GM18520 (cell line): Measurements from ENCODE around the gene COMMD10.
"Not testable (repeated sequence)": the region's sequence is repeated elsewhere in the genome, so short reads cannot be mapped to it uniquely, and the experiment has no call there.

Experiments used
- ATAC-seq: cut with Tn5 transposase; IDR thresholded peaks from one replicate; pipeline ENCODE4 v1.9.1; 2021; ENCODE audit not compliant: unreplicated experiment

The COMMD10 gene

DNA sequence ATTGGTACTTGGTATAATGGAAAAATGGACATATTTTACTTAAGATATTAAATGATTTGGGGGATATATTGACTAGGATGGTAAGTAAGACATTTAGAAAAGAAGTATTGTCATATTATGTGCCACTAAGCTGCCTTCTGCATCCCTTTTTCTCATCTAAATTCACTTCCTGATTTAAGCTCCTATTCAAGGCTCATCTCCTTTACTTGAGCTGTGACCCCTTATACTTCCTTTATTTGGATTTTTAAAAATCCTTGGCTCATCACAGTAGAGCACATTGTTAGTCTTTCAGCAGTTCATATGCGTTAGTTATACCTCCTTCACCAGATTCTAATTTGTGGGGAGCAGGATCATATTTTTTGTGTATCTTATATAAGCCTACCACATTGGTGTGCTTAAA lies 6.6 kb downstream of the COMMD10 start:
- no peak for ATAC-seq

DNA sequence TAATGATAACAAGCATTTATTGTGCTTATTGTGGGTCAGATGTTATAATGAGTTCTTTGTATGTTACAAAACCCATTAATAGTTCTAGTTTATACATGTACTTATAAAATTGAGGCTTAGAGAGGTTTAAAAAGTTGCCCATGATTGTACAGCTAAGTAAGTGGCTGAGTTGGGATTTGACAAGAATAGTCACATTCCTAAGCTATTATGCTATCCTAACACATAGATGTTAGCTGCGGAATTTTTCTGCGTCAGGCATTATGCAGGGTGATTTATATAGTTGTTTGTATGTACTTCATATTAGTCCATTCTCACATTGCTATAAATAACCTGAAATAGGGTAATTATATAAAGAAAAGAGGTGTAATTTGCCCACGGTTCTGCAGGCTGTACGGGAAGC lies 12.5 kb downstream of the COMMD10 start:
- no peak for ATAC-seq

DNA sequence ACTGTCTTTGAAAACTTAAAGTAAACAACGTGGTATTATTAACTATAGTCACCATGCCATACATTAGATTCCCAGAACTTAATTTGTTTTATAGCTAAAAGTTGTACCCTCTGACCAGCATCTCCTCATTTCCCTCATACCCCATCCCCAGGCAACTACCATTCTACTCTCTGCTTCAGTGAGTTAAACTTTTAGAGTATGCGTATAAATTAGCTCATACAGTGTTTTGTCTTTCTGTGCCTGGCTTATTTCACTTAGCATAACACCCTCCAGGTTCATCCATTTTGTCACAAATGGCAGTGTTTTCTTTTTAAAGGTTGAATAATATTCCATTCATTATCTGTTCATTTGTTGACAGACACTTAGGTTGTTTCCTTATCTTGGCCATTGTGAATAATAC lies 14.2 kb downstream of the COMMD10 start:
- no peak for ATAC-seq

DNA sequence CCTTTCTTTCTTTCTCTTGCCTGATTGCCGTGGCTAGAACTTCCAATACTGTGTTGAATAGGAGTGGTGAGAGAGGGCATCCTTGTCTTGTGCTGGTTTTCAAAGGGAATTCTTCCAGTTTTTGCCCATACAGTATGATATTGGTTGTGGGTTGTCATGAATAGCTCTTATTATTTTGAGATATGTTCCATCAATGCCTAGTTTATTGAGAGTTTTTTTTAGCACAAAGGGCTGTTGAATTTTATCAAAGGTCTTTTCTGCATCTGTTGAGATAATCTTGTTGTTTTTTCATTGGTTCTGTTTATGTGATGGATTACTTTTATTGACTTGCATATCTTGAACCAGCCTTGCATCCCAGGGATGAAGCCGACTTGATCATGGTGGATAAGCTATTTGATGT lies 20.1 kb downstream of the COMMD10 start:
- not testable (repeated sequence) for ATAC-seq

DNA sequence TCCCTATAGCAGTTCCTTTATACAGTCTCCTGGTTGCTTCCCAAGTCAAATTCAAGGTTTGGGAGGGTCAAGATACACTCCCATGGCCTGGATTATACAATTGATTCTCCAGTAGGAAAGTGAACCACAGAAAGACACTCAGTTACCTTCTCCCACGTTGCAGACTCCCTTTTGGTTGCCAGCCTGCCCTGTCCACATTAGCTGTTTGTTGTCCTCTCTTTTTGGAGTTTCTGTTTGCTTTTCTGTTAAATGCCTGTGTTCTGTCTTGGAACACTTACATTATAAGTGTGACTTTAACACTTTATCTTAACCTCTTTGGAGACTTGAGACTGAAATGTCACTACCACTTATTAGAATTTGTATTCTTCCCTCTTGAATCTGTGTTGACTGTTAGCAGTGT lies 30.3 kb downstream of the COMMD10 start:
- ATAC-seq: no peak

DNA sequence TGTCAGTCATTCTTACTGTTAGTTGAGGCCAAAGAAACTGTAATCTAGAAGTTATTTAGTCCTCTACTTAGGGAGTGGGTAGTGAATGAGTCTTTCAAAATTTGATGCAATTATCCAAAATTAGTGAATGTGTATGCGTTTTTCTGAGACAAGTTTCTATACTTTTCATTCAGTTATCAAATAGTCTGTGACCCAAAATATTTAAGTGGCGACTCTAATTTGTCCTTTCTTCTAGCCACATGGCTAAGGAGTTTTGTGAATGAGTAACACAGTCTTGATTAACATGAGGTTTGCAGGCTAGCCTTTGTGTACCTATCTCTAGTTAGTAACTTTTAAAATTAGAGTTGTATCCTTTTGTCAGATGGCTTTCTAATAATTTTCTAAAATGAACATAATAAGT lies 45.6 kb downstream of the COMMD10 start:
- ATAC-seq: no peak

DNA sequence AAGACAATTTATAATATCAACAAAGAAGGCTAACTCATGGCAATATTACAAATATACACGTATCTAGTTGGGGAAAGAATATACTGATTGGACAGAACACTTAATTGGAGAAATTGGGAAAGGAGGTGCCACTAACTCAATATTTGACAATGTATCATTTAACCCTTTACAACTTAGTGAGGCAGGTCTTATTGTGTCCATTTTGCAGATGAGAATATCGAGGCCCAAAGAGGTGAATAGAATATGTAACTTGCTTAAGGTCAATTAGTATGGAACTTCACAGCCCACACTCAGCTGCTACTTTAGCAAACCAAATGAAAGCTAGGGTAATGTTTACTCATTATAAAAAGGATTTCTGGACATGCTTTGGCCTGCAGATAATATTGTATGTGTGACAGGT lies 46.2 kb downstream of the COMMD10 start:
- no peak for ATAC-seq

DNA sequence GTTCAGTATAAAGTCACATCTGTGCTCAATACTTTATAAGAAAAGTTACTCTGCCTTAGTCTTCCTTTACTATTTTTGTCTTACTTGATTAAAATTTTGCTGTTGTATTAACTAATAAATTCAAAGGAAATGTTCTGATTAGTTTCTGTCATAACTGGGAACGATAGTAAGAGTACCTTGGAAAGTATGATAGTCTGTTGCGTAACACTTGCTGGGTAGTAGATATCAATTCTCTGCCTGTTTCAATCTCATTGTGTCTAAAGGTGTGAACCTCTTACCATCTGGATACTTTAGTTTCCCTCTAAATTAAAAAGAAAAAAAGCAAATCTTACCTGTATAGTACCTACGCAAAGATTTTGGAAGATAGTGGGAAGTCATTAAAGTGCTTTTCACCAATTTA lies 48.5 kb downstream of the COMMD10 start:
- no peak for ATAC-seq

DNA sequence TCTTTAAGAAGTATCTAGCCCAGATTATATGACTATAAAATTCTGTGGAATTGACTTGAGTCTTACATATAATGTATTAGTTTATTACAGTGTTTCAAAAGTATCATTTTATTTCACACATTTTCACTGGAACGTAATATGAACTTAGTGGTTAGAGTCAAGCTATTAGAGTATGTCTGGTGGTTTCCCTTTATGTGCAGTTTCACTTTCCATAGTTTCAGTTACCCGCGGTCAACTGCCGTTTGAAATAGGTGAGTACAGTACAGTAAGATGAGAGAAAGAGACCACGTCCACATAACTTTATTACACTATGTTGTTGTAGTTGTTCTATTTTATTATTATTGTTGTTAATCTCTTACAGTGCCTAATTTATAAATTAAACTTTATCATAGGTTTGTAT lies 50.5 kb downstream of the COMMD10 start:
- peak; percentile 97 for ATAC-seq

DNA sequence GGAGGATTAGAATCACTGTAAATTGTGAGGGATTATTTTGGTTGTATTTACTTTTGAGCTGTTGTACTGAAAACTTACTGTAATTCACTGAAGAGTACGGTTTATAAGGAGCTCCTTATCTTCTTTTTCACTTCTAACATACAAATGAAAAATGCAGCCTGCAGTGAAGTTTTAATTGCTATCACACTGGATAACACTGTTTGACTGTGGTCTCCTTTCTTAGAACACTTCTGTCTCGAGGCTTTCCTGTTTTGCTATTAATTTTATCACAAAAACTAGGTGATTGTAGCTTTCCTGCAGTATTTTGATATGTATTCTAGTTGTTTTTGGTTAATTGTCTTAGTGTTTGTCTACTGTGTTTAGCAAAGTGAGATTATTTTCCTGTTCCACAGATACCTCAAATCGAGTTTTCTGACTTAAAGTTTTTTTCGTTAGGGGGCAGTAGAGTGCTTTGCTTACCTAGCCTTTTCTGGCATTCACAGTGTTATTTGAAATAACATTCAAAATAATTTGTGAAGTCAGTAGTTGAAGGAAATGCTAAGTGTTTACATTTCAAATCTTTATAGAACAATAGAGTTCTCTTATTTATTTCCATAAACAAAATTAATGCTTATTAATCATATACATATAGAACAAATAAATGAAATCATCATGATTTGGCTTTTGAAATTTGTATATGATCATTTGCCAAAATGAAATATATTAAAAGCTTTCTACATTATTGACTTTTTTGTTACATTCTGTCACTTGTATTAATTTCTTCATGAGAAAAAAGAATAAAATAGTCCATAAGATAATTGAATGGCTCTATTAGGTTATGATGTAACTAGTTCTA lies 52.9 kb downstream of the COMMD10 start:
- no peak for ATAC-seq

DNA sequence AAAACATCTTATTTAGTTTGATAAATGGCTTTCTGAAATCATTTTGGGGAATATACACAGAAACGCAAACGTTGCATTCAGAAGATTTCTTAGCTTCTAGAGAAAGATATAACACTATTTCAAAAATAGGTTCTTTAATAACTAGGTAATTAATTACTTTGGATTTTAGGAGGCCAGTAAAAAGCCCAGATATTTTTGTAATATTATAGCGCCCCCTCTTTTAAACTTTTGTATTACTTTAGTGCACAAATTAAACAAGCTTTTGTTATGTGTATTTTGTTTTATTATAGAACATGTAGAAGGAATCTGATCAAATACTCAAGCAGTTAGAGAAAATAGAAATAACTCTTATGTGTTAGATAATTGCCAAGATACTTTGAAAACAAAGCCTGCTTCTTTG lies 57.7 kb downstream of the COMMD10 start:
- ATAC-seq: no peak

DNA sequence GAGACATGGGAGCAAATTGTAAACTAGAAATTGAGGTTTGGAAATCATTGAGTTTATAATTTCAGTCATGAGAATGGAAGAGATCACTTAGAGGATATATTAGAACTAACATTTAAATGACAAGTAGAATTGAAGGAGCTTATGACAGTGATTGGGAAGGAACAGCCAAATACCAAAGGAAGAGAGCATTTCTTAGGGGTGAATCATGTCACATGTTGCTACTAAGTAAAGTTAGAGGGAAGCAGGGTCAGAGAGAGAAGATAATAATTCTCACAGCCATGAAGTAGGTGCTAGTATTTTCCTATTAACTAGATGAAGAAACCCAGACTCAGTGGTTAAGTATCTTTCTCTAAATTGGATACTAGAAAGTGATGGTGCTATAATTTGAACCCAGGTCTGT lies 59.3 kb downstream of the COMMD10 start:
- ATAC-seq: no peak

DNA sequence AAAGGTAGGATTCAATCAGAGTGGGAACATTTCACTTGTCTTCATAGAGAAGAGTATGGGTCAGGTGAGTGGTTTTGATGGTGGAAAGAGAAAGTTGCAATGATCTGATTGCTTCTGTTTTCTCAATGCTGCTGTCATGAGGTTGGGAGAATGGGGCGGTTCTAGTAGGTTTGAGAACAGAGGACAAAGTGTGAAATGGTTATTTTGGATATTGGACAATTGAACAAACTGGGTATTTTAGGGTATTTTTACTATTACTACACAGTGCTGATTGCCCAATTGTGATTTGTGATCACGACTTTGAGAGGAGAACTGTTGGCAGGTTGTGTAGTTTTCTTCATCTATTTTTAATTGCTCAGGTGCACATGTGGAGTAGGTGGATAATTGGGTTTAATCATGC lies 60.2 kb downstream of the COMMD10 start:
- ATAC-seq: no peak

DNA sequence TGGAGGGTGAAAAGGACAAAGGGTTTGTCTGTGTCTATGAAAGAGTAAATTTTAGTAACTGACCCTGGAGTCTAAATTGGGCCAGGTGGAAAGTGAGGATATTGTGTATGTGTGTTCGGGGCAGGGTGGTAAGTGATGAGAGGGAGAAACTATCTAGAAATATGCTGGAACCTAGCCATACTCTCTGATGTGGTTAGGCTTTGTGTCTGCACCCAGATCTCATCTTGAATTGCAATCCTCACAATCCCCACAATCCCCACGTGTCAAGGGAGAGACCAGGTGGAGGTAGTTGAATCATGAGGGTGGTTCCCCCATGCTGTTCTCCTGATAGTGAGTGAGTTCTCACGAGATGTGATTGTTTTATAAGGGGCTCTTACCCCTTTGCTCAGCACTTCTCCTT lies 60.6 kb downstream of the COMMD10 start:
- ATAC-seq: no peak

DNA sequence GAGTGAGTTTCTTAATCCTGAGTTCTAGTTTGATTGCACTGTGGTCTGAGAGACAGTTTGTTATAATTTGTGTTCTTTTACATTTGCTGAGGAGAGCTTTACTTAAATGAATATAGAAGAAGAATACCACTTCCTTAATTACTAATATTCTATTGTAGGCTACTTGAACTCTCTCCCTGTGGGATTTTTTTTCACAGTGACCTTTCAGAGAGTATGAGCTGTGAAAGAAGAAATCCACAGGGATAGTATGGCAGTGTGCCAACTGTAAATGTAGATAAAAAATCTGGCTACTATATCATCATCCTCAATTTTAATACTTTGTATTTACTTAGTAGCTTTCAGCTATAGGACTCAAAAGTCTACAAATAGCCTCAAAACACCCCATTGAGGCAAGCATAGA lies 67.3 kb downstream of the COMMD10 start:
- ATAC-seq: no peak

DNA sequence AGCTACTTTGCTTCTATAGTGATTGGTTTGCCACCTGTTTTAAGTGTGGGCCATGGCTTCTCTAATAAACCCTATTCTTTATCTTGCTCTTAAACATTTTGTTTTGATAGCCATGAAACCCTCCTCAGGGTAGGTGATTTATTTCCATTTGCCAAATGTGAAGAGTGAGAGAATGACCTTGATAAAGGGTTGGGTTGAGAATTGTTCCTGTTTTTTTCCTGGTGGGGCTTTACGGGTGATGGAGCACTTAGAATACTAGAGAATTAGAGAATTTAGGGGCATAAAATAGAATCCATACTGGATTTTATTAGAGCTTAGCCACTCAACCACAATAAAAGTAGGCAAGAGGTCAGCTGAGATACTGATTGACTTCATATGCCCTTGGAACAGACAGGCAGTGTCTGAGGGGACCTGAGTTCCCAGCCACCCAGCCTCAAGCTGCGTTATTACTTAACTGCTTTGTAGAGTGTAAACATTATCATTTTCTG lies 68.9 kb downstream of the COMMD10 start:
- ATAC-seq: no peak

DNA sequence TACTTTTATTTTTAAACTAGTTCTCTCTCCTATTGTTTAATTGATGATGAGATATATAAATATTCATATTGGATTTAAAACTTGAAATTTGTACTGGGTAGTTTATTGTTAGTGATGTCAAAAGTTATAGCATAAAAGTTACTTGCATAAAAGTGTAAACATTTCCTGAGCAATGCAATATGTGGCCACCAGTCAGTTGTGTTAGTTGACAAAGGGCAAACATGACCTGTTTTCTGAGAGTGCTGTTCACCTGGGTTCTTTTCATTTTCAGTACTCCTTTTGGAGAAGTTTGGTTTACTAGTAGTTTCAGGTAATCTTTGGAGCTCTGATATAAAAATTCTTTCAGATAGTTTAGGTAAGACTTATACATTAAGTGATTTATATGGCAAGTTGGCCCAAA lies 69.4 kb downstream of the COMMD10 start:
- ATAC-seq: no peak

DNA sequence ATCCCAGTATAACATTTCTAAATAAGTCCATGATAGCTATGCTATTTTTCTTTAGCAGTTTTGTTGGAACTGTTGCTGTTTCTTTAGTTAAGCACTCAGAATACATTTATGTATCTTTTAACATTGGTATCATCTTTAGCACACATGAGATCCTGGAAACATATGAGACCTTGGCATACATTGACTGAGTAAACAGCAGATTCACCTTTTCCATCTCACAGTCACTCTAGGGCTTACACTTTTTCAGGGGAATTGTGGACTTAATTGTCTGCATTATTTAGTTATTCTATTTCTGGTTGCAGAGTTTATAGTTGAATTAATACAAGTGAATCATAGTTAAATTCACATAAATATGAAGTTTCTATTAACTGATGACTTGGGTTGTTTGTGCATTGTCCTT lies 70.1 kb downstream of the COMMD10 start:
- no peak for ATAC-seq

DNA sequence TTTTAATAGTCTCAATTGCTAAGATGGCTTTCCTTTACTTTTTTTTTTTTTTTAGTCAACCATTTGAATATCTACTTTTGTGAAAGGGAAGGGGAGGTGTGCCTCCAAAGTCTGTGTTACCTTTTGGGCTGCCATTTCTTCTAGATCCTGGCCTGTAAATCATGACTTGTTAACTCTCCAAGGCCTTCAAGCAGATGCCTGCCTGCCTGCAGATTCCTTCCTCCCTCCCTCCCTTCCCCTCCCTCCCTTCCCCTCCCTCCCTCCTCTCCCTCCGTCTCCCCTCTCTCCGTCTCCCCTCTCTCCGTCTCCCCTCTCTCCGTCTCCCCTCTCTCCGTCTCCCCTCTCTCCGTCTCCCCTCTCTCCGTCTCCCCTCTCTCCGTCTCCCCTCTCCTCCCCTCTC lies 73.1 kb downstream of the COMMD10 start:
- no peak for ATAC-seq

DNA sequence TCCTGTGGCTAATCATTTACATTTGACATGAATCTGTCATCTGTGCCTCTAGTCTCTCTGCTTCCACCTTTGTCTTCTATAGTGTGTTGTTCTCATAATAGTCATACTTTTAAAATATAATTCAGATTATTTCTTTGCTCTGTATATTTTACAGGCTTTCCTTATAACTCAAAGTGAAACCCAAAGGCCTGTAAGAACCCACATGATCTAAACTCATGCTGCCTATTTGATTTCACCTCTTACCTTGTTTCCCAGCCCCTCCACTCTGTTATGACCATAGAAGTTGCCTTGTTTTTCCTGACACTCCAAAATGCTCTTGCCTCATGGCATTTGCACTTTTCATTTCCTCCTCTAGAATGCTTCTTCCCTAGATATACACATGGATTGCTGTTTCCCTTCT lies 74.2 kb downstream of the COMMD10 start:
- no peak for ATAC-seq

DNA sequence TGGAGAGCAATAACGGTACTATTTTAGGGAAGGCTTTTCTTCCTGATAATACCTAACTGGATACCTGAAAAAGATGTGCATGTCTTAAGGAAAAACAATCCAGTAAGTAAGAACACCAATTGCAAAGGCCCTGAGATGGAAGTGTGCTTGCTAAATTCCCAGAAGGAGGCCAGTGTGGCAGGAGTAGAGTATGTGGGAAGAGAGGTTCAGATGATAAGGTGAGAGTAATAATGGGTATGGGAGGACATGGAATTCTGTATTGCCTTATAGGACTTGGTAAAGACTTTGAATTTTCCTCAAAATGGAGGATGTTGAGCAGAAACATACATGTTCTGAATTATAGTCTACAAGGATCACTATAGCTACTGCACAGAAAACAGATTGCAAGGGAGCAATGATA lies 89.3 kb downstream of the COMMD10 start:
- ATAC-seq: no peak

DNA sequence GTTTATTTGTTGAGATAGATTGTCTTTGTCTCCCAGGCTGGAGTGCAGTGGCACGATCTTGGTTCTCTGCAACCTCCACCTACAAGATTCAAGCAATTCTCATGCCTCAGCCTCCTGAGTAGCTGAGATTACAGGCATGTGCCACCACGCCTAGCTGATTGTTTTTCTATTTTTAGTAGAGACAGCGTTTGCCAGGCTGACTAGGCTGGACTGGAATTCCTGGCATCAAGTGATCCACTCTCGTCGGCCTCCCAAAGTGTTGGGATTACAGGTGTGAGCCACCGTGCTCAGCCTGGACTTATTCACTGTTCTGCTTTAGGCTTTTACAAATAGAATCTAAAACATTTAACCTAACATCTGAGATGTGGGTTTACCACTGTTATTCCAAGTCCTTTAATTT lies 91.3 kb downstream of the COMMD10 start:
- ATAC-seq: no peak

DNA sequence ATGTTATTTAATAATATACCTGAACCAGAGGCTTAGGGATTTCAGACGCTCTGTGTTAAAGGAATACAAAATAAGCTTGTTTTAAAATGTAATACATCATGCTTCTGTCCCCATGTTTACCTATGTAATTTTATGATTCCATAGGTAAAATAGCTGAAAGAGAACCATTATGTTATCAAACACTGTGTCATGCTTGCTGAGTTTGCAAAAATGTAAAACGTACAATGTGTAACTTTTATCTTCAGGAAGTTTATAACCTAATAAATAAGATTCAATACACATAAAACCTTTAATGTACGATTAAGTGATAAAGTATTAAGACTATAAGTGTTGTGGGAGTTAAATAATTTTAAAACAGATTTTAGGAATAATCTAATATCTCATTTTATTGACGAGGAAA lies 94.1 kb downstream of the COMMD10 start:
- ATAC-seq: no peak
